Rectal smooth muscle tissue (tissue), 1 donor: ENCODE results near the gene CCNB2.
"Not testable (repeated sequence)": the region's sequence is repeated elsewhere in the genome, so short reads cannot be mapped to it uniquely, and the experiment has no call there.

Experiments used
- H3K27ac ChIP-seq: one replicate; pipeline ENCODE4 v1.7.0; 2013; ENCODE audit warnings: low read depth, low read length, inconsistent platforms
- H3K27me3 ChIP-seq: one replicate; pipeline ENCODE4 v1.7.0; 2013; ENCODE audit warnings: low read length; ENCODE audit not compliant: control insufficient read depth, insufficient read depth
- H3K36me3 ChIP-seq: one replicate; pipeline ENCODE4 v1.7.0; 2013; ENCODE audit warnings: low read length; ENCODE audit not compliant: control insufficient read depth, insufficient read depth
- H3K4me1 ChIP-seq: one replicate; pipeline ENCODE4 v1.7.0; 2013; ENCODE audit warnings: low read length; ENCODE audit not compliant: control insufficient read depth, insufficient read depth
- H3K4me3 ChIP-seq: one replicate; pipeline ENCODE4 v1.7.0; 2013; ENCODE audit warnings: low read length
- H3K9ac ChIP-seq: one replicate; pipeline ENCODE4 v1.7.0; 2013; ENCODE audit warnings: low read length

Gene CCNB2

DNA sequence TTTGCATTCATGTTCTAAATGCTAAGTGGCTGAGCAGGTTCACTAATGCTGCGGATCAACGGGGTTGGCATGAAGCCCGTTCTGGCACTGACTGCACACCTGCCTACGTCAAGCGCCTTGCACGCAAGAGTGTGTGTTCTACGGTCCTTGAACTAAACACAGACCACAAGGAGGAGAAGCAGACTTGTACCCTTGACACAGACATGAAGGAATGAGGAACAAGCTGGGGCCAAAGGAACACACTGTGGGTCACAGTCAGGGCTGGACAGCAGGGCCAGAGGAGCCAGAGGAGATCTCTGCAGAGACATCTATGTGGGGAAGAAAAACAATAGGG, 53.7 kb downstream of the CCNB2 start:
- Histone ChIP-seq H3K4me3 (no peak overlapping the region), H3K27me3 (no peaks in the 10 kb centered on the region), H3K9ac (no peak overlapping the region), H3K27ac (no peak overlapping the region), H3K36me3 (peaks cover 13% of the 10 kb centered on the region), H3K4me1 (no peaks in the 10 kb centered on the region)

DNA sequence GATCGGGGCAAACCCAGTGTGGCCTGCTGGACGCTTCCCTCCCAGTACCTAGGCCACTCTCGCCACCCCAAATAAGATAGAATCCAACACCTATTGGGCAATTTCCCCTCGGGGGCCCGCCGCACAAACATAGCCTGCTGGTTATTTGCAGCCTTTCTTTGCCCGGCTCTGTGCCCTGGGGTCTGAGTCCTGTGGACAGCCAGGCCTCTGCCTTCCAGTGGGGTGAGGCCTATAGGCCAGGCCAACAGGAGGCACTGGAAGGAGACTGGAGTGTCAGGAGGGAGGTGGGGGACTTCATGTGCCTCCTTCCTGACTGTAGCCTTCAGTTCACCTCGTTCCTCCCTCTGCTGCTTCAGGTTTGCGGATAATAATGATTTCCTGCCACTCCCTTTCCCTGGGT, 54.3 kb downstream of the CCNB2 start:
- Histone ChIP-seq H3K4me3 (no peak overlapping the region), H3K36me3 (peaks cover 13% of the 10 kb centered on the region), H3K9ac (no peak overlapping the region), H3K27ac (no peak overlapping the region), H3K4me1 (no peaks in the 10 kb centered on the region), H3K27me3 (no peaks in the 10 kb centered on the region)

DNA sequence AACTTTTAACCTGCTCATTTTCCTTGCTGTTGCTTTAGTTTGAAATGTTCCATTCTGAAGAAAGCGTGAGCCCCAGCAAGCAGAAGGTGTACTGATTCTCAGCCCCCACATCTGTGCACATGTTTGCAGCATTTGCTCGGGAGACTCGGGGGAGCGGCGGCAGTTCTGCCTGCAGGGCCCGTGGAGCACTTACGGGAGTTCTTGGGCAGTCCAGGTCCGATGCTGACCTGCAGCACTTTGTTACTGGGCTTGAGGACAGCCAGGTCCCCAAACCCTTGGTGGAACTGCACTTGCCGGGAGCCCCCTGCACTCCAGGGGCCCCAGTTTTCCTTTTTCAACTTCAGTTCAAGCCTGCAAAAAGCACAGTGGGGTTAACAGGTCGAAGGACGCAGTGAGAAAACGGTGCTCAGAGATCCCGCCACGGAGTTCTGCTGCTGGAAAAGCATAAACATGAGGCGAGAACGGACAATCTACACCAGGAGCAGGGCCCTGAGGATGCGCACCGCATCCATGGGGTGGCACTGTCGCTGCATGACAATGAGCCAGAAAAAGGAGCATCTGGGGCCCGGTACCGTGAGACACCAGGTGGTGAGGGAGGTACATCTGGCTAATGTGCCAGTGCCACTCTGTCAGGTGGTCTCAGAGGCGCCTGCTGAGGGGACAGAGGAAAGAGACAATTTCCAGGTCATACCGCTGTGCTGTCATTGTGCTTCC, 56.1 kb downstream of the CCNB2 start:
- H3K27ac ChIP-seq = no peak overlapping the region
- H3K4me3 ChIP-seq = no peak overlapping the region
- H3K9ac ChIP-seq = no peak overlapping the region
- H3K27me3 ChIP-seq = no peaks in the 10 kb centered on the region
- no peaks in the 10 kb centered on the region for H3K4me1 ChIP-seq
- H3K36me3 ChIP-seq = peaks cover 15% of the 10 kb centered on the region

DNA sequence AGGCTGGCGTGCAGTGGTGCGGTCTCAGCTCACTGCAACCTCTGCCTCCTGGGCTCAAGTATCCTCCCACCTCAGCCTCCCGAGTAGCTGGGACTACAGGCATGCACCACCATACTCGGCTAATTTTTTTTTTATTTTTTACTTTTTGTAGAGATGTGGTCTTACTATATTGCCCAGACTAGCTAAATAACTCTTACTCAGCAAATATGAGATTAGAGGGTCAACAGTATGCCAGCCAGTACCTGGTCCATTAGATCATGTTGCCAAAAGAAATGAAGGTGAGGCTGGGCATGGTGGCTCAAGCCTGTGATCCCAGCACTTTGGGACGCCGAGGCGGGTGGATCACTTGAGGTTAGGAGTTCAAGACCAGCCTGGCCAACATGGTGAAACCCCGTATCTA, 57.1 kb downstream of the CCNB2 start:
- peaks cover 15% of the 10 kb centered on the region for H3K36me3 ChIP-seq
- not testable (repeated sequence) for H3K27ac ChIP-seq, H3K4me1 ChIP-seq, H3K9ac ChIP-seq, H3K27me3 ChIP-seq, H3K4me3 ChIP-seq

DNA sequence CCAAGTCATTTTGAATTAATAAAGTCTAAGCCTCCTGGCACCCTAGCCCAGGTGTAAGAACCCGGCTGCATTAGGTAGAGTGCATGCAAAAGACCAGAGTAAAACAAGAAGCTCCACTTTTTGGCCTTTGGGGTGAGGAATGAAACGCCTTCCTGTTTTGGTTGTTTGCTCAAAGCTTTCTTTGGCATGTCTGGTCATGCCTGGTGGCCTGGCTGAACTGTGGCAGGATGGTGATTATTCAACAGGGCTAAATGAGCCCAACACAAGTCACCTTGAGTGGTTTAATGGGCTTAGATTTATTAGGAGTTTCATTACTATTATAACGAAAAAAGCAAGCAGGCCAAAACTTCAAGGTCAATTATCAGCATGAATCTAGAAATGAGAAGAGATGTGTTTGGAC, 60.8 kb downstream of the CCNB2 start:
- peaks cover 2% of the 10 kb centered on the region for H3K36me3 ChIP-seq
- no peak overlapping the region for H3K4me3 ChIP-seq
- no peaks in the 10 kb centered on the region for H3K4me1 ChIP-seq
- H3K9ac ChIP-seq = no peak overlapping the region
- H3K27me3 ChIP-seq = no peaks in the 10 kb centered on the region
- no peak overlapping the region for H3K27ac ChIP-seq

DNA sequence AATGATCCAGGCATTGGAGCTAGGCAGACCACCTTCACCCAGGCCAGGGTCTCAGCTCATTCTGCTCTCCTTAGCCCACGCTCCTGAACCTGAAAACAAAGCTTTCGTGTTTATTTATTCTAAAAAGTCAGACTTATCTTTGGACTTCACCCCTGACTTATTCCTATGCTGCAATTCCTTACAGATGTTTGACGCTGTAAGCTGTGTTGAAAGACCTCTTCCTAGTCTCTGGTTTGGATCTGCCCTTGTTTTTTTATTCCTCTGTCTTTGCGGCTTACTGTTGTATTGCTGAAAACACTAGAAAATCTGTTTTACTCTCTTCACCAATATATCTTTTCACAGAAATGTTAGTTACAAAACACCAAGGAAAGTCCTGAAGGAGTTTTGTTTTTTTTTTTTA, 61.2 kb downstream of the CCNB2 start:
- peaks cover 2% of the 10 kb centered on the region for H3K36me3 ChIP-seq
- no peak overlapping the region for H3K9ac ChIP-seq
- H3K4me1 ChIP-seq = no peaks in the 10 kb centered on the region
- no peak overlapping the region for H3K4me3 ChIP-seq
- H3K27me3 ChIP-seq = no peaks in the 10 kb centered on the region
- no peak overlapping the region for H3K27ac ChIP-seq

DNA sequence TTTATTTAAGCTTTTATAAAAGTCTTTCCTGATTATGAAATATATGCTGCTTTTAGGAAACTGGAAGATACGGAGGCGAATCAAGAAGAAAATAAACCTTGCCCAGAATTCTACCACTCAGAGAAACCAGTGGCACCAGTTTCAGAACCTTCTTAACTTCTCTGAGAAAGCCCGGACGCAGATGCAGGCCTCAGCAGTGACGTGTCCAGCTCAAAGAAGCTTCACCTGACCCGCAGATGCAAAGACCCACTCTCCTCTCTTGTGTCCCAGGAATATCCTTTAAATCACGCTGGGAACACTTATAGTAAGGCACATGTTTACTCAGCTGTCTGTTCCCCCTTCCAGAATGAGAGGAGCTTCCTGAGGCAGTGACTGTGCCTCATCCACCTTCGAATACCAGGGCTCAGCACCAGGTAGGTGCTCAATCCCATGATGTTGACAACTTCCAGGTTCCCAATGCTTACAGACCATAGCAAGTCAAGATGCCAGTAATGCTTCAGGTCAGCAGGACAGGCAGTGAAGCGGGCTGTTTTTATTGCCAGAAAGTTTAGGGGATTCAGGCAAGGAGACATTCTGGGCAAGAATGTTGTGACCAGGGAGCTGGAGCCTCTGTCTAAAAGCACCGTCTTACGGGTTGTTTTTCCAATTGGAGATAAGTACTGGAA, 61.8 kb downstream of the CCNB2 start:
- no peak overlapping the region for H3K27ac ChIP-seq
- H3K4me1 ChIP-seq = no peaks in the 10 kb centered on the region
- H3K9ac ChIP-seq = no peak overlapping the region
- no peak overlapping the region for H3K4me3 ChIP-seq
- H3K27me3 ChIP-seq = no peaks in the 10 kb centered on the region
- peaks cover 7% of the 10 kb centered on the region for H3K36me3 ChIP-seq

DNA sequence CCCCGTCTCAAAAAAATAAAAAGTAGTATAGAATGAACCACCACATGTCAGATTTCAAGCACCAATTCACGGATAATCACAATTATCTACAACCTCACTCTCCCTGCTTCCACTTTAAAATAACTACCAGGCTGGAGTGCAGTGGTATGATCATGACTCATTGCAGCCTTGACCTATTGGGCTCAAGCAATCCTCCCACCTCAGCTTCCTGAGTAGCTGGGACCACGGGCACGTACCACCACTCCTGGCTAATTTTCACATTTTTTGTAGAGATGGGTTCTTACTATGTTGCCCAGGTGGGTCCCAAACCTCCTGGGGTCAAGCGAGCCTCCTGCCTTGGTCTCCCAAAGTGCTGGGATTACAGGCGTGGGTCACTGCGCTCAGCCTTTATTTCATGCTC, 63.6 kb downstream of the CCNB2 start:
- Histone ChIP-seq H3K27me3 (no peaks in the 10 kb centered on the region), H3K4me3 (no peak overlapping the region), H3K9ac (no peak overlapping the region), H3K4me1 (no peaks in the 10 kb centered on the region), H3K27ac (no peak overlapping the region), H3K36me3 (peaks cover 10% of the 10 kb centered on the region)

DNA sequence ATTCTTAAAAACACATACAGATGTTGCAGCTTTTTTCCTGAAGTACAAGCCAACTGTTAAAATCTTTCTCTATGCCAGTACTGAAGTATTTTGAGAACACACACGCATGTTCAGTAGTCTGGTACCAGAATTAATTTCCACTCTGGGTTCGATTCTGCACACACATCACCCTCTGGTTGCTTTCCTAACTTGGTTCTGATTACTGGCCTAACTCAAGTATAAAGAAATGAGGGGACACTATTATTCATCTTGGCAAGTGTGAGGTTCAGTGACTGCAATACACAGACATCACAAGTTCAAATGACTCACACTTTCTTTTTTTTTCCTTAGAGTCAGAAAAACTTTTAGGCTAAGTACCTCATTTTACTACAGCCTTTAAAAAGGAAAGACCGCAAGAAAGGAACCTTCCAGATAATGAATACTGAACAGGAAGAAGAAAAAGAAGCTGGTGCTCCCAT, 64.3 kb downstream of the CCNB2 start:
- Histone ChIP-seq H3K9ac (no peak overlapping the region), H3K4me3 (no peak overlapping the region), H3K4me1 (no peaks in the 10 kb centered on the region), H3K36me3 (peaks cover 10% of the 10 kb centered on the region), H3K27ac (no peak overlapping the region), H3K27me3 (no peaks in the 10 kb centered on the region)

DNA sequence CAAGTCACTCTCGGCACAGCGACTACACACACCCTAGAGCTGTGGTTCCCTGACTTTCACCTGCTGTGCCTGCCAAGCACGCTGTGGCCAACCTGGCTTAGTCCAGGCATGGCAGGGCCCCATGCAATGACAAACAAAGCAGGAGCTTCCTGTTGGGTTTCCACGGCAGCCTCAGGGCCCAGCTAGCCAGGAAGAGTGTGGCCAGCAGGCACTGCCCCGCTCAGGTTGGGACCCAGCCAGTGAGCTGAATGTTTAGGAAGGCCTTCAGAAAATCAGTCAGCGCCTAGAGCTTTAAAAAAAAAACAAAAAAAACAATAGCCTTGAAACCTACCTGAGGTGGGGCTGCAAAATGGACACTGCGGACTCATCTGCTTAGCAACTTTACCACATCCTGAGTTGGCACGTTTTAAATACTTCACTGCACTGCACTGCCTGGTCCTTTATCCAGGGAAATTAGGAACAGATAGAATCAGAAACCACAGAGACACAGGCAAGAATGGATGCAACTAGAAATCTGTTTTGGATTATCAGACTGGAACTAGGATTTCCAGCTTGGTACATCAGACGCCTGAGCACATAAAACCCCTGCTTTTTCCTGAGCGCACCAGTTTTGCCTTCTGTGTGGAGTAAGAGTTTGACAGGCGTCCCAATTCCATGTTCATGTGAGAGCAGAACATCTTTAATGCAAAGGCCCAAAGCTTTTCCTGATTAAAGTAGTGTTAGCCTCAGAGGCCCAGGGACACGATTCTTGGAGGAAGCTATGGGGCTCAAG, 65.5 kb downstream of the CCNB2 start:
- H3K9ac ChIP-seq = no peak overlapping the region
- no peak overlapping the region for H3K27ac ChIP-seq
- H3K27me3 ChIP-seq = no peaks in the 10 kb centered on the region
- H3K4me3 ChIP-seq = no peak overlapping the region
- no peaks in the 10 kb centered on the region for H3K4me1 ChIP-seq
- H3K36me3 ChIP-seq = peaks cover 8% of the 10 kb centered on the region

DNA sequence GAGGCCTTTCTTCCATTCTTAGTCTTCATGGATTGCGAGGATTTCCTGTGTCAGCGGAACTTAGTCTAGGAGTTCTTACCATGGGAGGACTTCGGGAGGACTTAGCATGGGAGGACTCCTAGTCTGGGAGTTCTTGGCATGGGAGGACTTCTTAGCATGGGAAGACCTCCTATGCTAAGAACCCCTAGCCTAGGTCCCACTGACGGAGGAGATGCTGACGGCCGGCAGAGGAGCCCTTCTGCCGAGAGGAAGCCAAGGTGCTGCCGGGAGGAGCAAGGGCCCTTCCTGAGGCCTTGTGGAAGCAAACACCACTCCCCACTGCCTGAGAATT, 66.1 kb downstream of the CCNB2 start:
- H3K27ac ChIP-seq = no peak overlapping the region
- H3K9ac ChIP-seq = no peak overlapping the region

DNA sequence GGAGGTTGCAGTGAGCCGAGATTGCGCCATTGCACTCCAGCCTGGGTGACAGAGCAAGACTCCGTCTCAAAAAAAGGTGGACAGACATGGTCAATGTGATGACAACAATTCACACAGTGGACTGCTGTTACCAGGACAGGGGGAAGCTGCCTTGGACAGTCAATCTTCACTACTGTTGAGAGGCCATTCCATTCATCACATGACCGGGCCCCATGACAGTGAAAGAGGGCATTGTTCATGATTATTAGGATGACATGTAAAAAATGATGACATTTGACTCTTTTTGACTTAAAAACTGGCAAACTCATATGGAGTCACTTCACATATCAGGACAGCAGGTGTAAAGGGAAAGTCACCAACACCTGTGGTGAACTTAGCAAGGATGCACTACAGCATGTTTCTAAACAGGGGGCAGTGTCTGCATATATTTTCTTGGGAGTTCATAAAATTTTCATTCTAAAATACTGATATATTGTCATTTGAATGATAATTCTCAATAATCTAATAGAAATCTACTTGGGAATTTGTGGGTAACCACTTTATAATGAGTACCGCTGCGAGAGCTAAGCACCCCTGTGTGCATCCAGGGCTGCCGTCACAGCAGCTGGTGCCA, 67.4 kb downstream of the CCNB2 start:
- Histone ChIP-seq H3K4me1 (no peaks in the 10 kb centered on the region), H3K9ac (no peak overlapping the region), H3K36me3 (peaks cover 10% of the 10 kb centered on the region), H3K27ac (no peak overlapping the region), H3K4me3 (no peak overlapping the region), H3K27me3 (no peaks in the 10 kb centered on the region)

More for the DNA sequence above, 66.1 kb downstream of the CCNB2 start:
- H3K4me3 ChIP-seq = no peak overlapping the region
- no peaks in the 10 kb centered on the region for H3K27me3 ChIP-seq
- H3K36me3 ChIP-seq = peaks cover 8% of the 10 kb centered on the region
- no peaks in the 10 kb centered on the region for H3K4me1 ChIP-seq
